ENCODE measurements around the gene SLC6A11.

GRCh38 chr3:10882851-10883250 lies 66.8 kb downstream of the SLC6A11 start:
- TF ChIP-seq CTCF (IDR thresholded peaks at IDR 0.05) (no peak), POLR2A (IDR thresholded peaks at IDR 0.05) (no peak)
